ENCODE data around the gene DCN. TPM values are rescaled to one million over a fixed set of nuclear protein-coding genes. Genes with fewer than 3 reads are reported as not detected.

DCN gene
- total RNA-seq, 1 donor from 2014 or later = 2,230 TPM

GRCh38 chr12:91144053-91144452, 38.6 kb downstream of the DCN start:
- Mint-ChIP-seq H3K27ac (ENCODE audit: unreplicated experiment) (no peak overlapping the region), H3K4me3 (ENCODE audit: unreplicated experiment) (no peak overlapping the region), H3K36me3 (ENCODE audit: unreplicated experiment) (peaks cover 41% of the 10 kb centered on the region), H3K4me1 (ENCODE audit: unreplicated experiment) (peaks cover 56% of the 10 kb centered on the region), H3K27me3 (ENCODE audit: unreplicated experiment) (no peaks in the 10 kb centered on the region), H3K9me3 (ENCODE audit: unreplicated experiment) (no peaks in the 10 kb centered on the region)
- no peak for TF ChIP-seq CTCF (IDR thresholded peaks at IDR 0.05)
- no peak for DNase-seq (ENCODE audit: extremely low spot score, unreplicated experiment)

DNA sequence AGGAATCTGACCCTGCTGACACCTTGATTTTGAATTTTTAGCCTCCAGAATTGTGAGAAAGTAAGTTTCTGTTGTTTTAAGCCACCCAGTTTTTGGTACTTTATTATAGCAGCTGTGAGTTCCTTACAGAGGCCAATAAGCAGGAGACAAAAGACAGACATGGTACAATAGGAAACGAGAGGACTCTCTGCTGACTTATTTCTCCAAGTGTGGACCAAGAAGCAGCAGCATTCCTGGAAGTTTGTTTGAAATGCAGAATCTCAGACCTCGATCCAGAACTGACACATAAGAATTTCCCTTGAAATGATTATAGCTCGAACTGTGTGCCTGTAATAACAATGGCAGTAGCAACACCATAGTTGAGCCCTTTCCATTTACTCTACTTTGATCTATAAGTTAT, 39.4 kb downstream of the DCN start:
- Mint-ChIP-seq H3K36me3 (ENCODE audit: unreplicated experiment) (peaks cover 36% of the 10 kb centered on the region), H3K27ac (ENCODE audit: unreplicated experiment) (peak overlapping the region; percentile 95), H3K9me3 (ENCODE audit: unreplicated experiment) (no peaks in the 10 kb centered on the region), H3K4me1 (ENCODE audit: unreplicated experiment) (peaks cover 62% of the 10 kb centered on the region), H3K27me3 (ENCODE audit: unreplicated experiment) (no peaks in the 10 kb centered on the region), H3K4me3 (ENCODE audit: unreplicated experiment) (no peak overlapping the region)
- TF ChIP-seq CTCF (IDR thresholded peaks at IDR 0.05) = no peak
- DNase-seq (ENCODE audit: extremely low spot score, unreplicated experiment) = no peak

DNA sequence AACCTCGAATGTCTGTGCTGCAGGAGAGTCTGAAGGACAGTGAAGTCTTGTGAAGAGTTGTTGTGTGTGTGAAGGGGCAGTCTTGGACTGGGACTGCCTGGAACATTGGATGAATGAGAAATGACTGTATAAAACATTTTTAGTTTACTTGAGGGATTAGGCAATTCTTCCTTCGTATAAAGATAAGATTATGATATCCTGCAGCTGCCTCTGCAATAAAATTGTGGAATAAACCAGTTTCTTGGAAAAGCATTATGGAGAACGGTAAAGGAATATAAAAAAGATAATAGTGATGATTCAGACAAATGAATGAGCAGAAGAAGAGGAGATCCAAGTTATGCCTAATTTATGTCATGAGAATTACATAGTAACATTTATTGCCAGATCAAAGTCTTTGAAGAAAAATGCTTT, 40.4 kb downstream of the DCN start:
- Mint-ChIP-seq H3K27me3 (ENCODE audit: unreplicated experiment) (no peaks in the 10 kb centered on the region), H3K4me1 (ENCODE audit: unreplicated experiment) (peaks cover 71% of the 10 kb centered on the region), H3K36me3 (ENCODE audit: unreplicated experiment) (peaks cover 29% of the 10 kb centered on the region), H3K4me3 (ENCODE audit: unreplicated experiment) (no peak overlapping the region), H3K27ac (ENCODE audit: unreplicated experiment) (peak overlapping the region; percentile 95), H3K9me3 (ENCODE audit: unreplicated experiment) (no peaks in the 10 kb centered on the region)
- no peak for DNase-seq (ENCODE audit: extremely low spot score, unreplicated experiment)
- TF ChIP-seq CTCF (IDR thresholded peaks at IDR 0.05) = no peak

DNA sequence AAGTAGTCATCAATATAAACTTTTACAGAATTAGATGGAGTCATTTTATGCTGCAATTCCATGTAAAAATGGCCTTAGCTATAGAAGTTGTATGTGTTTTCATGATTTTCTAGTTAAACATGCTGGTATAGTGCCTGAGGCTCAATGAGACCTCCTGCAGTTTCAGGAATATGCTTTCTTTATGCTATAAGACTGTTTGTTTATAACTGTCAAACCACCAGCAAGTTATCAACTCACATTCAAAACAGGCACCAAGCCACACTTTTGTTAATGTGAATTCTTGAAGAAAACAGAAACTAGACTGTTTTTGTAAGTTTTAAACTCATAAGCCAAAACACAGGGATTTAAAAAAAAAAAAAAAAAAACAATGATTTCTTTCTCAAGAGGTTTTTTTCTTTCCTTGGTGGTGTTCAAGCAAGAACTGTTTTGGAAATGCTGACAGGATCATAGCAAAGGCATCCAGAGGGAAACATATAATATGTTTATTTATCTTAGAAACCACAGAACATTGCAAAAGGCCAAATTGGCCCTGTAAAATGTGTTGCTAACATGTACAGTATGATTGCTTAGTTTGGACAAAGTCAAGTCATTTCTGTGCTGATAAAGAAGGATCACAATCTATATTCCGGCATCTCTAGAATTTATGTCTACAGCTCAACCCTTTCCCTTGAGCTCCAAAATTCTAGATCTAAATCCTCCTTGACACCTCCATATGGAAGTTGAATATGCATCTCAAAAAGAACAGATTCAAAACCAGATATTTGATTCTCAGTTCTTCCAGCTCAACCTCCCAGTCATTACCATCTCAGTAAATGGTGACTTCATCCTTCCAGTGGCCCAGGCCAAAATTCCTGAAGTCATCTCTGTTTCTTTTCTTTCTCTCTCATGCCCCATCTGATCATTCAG, 42.3 kb downstream of the DCN start:
- TF ChIP-seq CTCF (IDR thresholded peaks at IDR 0.05) = no peak
- Mint-ChIP-seq H3K4me3 (ENCODE audit: unreplicated experiment) (peak overlapping the region; percentile 19), H3K27me3 (ENCODE audit: unreplicated experiment) (no peaks in the 10 kb centered on the region), H3K36me3 (ENCODE audit: unreplicated experiment) (peaks cover 20% of the 10 kb centered on the region), H3K4me1 (ENCODE audit: unreplicated experiment) (peaks cover 71% of the 10 kb centered on the region), H3K27ac (ENCODE audit: unreplicated experiment) (peak overlapping the region; percentile 95), H3K9me3 (ENCODE audit: unreplicated experiment) (peaks cover 2% of the 10 kb centered on the region)
- DNase-seq (ENCODE audit: extremely low spot score, unreplicated experiment) = no peak

GRCh38 chr12:91139286-91139685, 43.3 kb downstream of the DCN start:
- peaks cover 68% of the 10 kb centered on the region for H3K4me1 Mint-ChIP-seq (ENCODE audit: unreplicated experiment)
- H3K36me3 Mint-ChIP-seq (ENCODE audit: unreplicated experiment) = peaks cover 13% of the 10 kb centered on the region

More at GRCh38 chr12:91139286-91139685, 43.3 kb downstream of the DCN start:
- H3K27me3 Mint-ChIP-seq (ENCODE audit: unreplicated experiment) = no peaks in the 10 kb centered on the region
- H3K4me3 Mint-ChIP-seq (ENCODE audit: unreplicated experiment) = peak overlapping the region; percentile 30
- peak overlapping the region; percentile 95 for H3K27ac Mint-ChIP-seq (ENCODE audit: unreplicated experiment)
- no peak for TF ChIP-seq CTCF (IDR thresholded peaks at IDR 0.05)
- peaks cover 4% of the 10 kb centered on the region for H3K9me3 Mint-ChIP-seq (ENCODE audit: unreplicated experiment)
- DNase-seq (ENCODE audit: extremely low spot score, unreplicated experiment) = no peak
